NB4 (cell line): Measurements from ENCODE around the gene ID4.
A peak's percentile ranks its signal among the peaks of the same experiment; 100 is the strongest.
"Not testable (repeated sequence)": the region's sequence is repeated elsewhere in the genome, so short reads cannot be mapped to it uniquely, and the experiment has no call there.

Experiments
- DNase-seq: peaks from one replicate; pipeline ENCODE4 v3.0.0; 2010; ENCODE audit warnings: low read depth
- H3K4me3 ChIP-seq: one replicate; pipeline ENCODE4 v1.5.1; 2011; ENCODE audit warnings: mild to moderate bottlenecking, low read depth, low read length, moderate library complexity
- MYC ChIP-seq: IDR thresholded peaks from 2 replicates; pipeline ENCODE4 v1.6.1; 2011; ENCODE audit warnings: low read depth, low read length
- POLR2A ChIP-seq: IDR thresholded peaks from 2 replicates; pipeline ENCODE4 v1.6.1; 2011; ENCODE audit warnings: mild to moderate bottlenecking; ENCODE audit not compliant: insufficient read length; ENCODE audit errors: extremely low read depth
- TF ChIP-seq, protein P1 (sequence below): IDR thresholded peaks from 2 replicates; pipeline ENCODE4 v1.6.1; 2011; ENCODE audit warnings: low read depth, low read length
- TF ChIP-seq, protein P2 (sequence below): IDR thresholded peaks from one replicate; pipeline ENCODE4 v1.5.1; 2012; ENCODE audit warnings: low read depth, low read length

The ID4 gene

DNA sequence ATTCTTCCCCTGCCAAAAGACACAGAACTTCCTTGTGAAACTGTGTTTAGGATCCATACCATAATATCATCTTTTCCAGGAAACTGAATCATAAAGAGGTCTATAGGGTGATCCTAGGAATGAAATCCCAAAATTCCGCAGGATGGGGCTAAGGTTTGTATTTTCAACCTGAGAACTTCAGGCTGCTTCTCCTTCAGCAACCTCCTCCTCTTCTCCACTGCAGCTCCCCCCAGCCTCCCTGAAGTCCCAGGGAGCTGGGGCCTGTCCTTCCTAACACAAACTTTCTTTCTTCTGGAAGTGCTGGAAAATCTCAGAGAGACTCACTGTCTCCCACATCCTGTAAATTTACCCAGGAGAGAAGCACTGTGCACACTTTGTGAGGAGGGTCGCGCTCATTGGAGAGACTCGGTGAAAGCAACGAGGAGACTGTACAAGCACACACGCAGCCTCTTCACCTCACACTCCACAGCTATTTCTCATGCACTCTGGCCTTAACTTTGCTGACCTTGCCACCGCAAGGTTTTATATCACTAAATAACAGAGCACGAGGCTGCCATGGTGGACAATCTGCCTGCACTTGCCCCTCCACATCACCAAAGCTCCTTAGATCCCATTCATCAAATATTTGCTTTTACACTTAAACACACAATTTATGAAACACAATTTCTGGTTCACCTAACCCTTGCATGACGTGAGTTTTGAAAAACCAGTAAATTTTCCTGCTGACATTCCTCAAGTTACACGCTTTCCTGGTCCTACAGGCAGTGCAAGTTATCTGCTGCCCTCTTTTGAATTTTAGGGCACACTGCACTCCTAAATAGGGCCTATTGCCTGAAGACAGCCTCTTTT is 14.3 kb downstream of the ID4 start:
- H3K4me3 ChIP-seq = no peak overlapping the region

DNA sequence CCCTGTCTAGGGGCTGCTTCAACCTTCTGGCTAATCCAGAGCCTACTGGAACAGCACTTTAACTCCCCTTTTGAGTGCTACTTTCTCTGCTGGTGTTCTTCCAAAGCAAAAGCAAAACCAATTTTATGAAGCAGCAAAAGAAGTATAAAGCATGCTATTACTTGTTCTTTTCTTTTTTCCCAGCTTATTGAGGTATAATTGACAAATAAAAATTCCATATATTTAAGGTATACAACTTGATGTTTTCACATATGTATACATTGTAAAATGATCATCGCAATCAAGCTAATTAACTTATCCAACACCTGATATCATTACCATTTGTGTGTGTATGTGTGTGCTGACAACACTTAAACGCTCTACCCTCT is 14.9 kb downstream of the ID4 start:
- H3K4me3 ChIP-seq = no peak overlapping the region
- DNase-seq = no peak
- TF ChIP-seq, protein P1, sequence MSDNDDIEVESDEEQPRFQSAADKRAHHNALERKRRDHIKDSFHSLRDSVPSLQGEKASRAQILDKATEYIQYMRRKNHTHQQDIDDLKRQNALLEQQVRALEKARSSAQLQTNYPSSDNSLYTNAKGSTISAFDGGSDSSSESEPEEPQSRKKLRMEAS = no peak

More for the DNA sequence above, 14.3 kb downstream of the ID4 start:
- DNase-seq = peak; percentile 43
- TF ChIP-seq, protein P2, sequence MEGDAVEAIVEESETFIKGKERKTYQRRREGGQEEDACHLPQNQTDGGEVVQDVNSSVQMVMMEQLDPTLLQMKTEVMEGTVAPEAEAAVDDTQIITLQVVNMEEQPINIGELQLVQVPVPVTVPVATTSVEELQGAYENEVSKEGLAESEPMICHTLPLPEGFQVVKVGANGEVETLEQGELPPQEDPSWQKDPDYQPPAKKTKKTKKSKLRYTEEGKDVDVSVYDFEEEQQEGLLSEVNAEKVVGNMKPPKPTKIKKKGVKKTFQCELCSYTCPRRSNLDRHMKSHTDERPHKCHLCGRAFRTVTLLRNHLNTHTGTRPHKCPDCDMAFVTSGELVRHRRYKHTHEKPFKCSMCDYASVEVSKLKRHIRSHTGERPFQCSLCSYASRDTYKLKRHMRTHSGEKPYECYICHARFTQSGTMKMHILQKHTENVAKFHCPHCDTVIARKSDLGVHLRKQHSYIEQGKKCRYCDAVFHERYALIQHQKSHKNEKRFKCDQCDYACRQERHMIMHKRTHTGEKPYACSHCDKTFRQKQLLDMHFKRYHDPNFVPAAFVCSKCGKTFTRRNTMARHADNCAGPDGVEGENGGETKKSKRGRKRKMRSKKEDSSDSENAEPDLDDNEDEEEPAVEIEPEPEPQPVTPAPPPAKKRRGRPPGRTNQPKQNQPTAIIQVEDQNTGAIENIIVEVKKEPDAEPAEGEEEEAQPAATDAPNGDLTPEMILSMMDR = peak; percentile 74
- no peak for TF ChIP-seq MYC

DNA sequence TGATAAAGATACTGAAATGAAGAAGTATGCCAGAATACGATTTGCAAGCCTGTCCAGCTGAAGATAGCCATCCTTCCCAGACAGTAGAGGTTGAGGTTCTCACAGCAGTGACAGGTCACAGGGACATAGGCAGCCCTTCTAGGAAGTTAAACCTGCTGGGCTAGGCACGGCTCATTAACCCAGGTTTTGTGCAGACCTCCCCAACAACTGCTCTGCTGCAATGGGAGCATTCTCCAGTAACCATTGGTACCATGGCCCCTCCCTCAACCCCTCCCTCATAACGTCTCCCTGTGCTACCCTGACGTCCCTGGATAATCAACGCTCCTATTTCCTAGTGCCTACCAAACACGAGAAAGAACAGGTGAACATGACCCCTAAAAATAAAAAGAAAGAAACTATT is 15.8 kb downstream of the ID4 start:
- DNase-seq = no peak
- TF ChIP-seq MYC = no peak
- TF ChIP-seq, protein P1 = no peak
- no peak overlapping the region for H3K4me3 ChIP-seq

DNA sequence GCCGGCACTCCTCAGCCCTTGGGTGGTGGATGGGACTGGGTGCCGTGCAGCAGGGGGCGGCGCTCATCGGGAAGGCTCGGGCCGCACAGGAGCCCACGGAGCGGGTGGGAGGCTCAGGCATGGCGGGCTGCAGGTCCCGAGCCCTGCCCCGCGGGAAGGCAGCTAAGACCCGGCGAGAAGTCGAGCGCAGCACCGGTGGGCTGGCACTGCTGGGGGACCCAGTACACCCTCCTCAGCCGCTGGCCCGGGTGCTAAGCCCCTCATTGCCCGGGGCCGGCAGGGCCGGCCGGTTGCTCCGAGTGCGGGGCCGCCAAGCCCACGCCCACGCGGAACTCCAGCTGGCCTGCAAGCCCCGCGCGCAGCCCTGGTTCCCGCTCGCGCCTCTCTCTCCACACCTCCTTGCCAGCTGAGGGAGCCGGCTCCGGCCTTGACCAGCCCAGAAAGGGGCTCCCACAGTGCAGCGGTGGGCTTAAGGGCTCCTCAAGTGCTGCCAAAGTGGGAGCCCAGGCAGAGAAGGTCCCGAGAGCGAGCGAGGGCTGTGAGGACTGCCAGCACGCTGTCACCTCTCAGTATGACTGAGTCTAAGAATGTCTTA is 17.3 kb downstream of the ID4 start:
- not testable (repeated sequence) for DNase-seq, H3K4me3 ChIP-seq

DNA sequence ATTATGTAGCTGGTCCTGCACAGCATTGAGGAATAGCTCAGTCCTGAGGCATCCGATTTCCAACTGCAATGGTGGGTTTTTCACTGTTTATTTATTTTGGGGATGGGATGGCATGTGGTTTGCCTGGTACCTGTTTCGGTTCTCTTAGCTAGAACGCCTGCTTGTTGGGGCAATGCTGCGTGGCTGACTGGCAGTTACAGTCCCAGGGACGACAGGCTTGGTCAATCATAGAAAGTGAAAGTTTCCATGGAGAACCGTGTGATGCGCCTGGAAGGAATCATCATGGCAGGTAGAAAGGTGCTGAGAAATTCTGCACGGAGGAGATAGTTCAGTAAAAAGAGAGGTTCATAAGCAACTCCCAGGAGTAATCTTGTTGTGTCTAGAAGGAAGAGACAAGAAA is 18.4 kb downstream of the ID4 start:
- TF ChIP-seq MYC = no peak
- TF ChIP-seq, protein P1 = no peak
- TF ChIP-seq, protein P2 = no peak
- no peak for TF ChIP-seq POLR2A
- H3K4me3 ChIP-seq = no peak overlapping the region
- no peak for DNase-seq

DNA sequence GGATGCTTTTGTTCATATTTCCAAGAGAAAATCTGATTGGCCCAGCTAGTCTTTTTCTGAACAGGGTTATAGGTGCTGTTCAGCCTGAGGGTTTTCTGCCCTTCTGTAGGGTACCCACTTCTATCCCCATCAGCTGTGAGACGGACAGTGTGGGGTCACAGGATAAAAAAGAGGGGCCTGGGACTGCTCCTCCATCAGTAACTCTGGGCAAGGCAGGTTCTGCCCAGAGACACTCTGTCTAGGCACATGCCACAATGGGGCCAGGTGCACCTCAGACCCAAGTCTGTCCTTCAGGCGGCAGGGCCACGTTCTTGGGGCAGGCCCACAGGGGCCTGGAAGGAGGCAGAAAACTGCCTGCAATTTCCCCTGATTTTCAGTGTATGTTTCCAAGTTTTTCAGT is 20.0 kb downstream of the ID4 start:
- H3K4me3 ChIP-seq = no peak overlapping the region
- DNase-seq = no peak
- TF ChIP-seq, protein P1 = no peak

DNA sequence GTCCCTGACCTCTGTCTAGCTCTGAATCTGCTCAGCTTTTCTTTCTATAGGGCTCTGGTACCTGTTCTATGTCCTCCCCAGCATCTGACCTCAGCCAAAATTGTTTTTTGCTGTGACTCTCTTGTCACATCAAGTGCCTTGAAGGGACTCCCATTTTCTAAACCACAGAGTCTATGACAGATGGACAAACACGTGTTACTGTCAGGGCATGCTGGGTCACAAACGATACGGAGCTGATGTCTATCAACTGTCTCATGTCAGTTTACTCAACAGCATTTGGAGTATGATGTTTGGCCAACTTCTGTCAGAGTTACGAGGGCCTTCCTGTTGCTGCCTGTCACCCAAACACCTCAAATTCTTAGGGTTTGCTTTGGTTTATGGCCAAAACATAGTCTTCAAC is 20.5 kb downstream of the ID4 start:
- no peak for TF ChIP-seq MYC
- TF ChIP-seq, protein P1 = no peak
- TF ChIP-seq, protein P2 = no peak
- TF ChIP-seq POLR2A = no peak
- no peak for DNase-seq
- no peak overlapping the region for H3K4me3 ChIP-seq
